HEK293 (cell line): ENCODE measurements around the gene CCDC57.

Experiments used
- CTCF ChIA-PET: fragments of 350-600 bp; formaldehyde crosslinking; extraction: SDS; loops from one replicate; lab custom pipeline; 2021; ENCODE audit warnings: antibody characterized with exemption; lab: Yijun Ruan, JAX
- POLR2A ChIA-PET: fragments of 300-600 bp; formaldehyde crosslinking; extraction: SDS; loops from one replicate; lab custom pipeline; 2020; ENCODE audit warnings: antibody characterized with exemption, inconsistent platforms; lab: Yijun Ruan, JAX
- H3K27ac ChIP-seq: fragments of 200-500 bp; sonication (Bioruptor generic); 2 replicates; pipeline ENCODE4 v1.5.1; 2014; ENCODE audit warnings: low read depth, low read length, control low read depth, inconsistent platforms; ENCODE audit errors: extremely low read depth
- H3K36me3 ChIP-seq, 2 experiments: fragments of 200-500 bp in 1 of 2; sonication (Bioruptor generic) in 1 of 2; 1 replicate in 1 of 2; 2 replicates in 1 of 2; pipeline ENCODE4 v1.5.1; 2014 to 2017; ENCODE audit warnings: inconsistent platforms in 2 of 2, low read length in 2 of 2; ENCODE audit not compliant: control insufficient read depth in 2 of 2, insufficient read depth in 1 of 2
- H3K4me1 ChIP-seq: fragments of 200-500 bp; sonication (Bioruptor generic); 2 replicates; pipeline ENCODE4 v1.5.1; 2014; ENCODE audit warnings: mild to moderate bottlenecking, low read length, inconsistent platforms; ENCODE audit not compliant: control insufficient read depth, insufficient read depth
- H3K4me3 ChIP-seq: 2 replicates; pipeline ENCODE4 v1.5.1; 2011; ENCODE audit warnings: low read depth, mild to moderate bottlenecking, control low read depth, low read length, moderate library complexity
- H3K9me3 ChIP-seq: fragments of 200-500 bp; sonication (Bioruptor generic); 2 replicates; pipeline ENCODE4 v1.5.1; 2014; ENCODE audit warnings: low read depth, low read length, inconsistent platforms; ENCODE audit not compliant: control insufficient read depth, insufficient read depth
- BCL11B ChIP-seq: fragments of 450-650 bp; formaldehyde crosslinking; IDR thresholded peaks from 2 replicates; pipeline ENCODE4 v1.5.1; 2016; ENCODE audit warnings: low read depth, missing biosample characterization, missing genetic modification characterization
- GLIS1 ChIP-seq: fragments of 450-650 bp; formaldehyde crosslinking; IDR thresholded peaks from 2 replicates; pipeline ENCODE4 v1.5.1; 2016; ENCODE audit warnings: missing biosample characterization, missing genetic modification characterization
- KLF10 ChIP-seq: fragments of 450-650 bp; IDR thresholded peaks from 2 replicates; pipeline ENCODE4 v1.5.1; 2018; ENCODE audit warnings: missing biosample characterization, mild to moderate bottlenecking, missing genetic modification characterization
- KLF17 ChIP-seq: fragments of 450-650 bp; formaldehyde crosslinking; IDR thresholded peaks from 2 replicates; pipeline ENCODE4 v1.5.1; 2016; ENCODE audit warnings: missing biosample characterization, missing genetic modification characterization
- KLF8 ChIP-seq: fragments of 450-650 bp; formaldehyde crosslinking; IDR thresholded peaks from 2 replicates; pipeline ENCODE4 v1.5.1; 2016; ENCODE audit warnings: missing biosample characterization, missing genetic modification characterization
- KLF9 ChIP-seq: fragments of 450-650 bp; formaldehyde crosslinking; IDR thresholded peaks from 2 replicates; pipeline ENCODE4 v1.5.1; 2016; ENCODE audit warnings: missing biosample characterization, missing genetic modification characterization, low read depth
- PATZ1 ChIP-seq: fragments of 450-650 bp; formaldehyde crosslinking; IDR thresholded peaks from 2 replicates; pipeline ENCODE4 v1.5.1; 2016; ENCODE audit warnings: missing biosample characterization, missing genetic modification characterization
- PBX3 ChIP-seq: sonication (generic); formaldehyde crosslinking; IDR thresholded peaks from 2 replicates; pipeline ENCODE4 v1.8.1; 2022; ENCODE audit warnings: mild to moderate bottlenecking, moderate library complexity, missing genetic modification reagents
- PRDM6 ChIP-seq: fragments of 450-650 bp; formaldehyde crosslinking; IDR thresholded peaks from 2 replicates; pipeline ENCODE4 v1.5.1; 2017; ENCODE audit warnings: missing biosample characterization, missing genetic modification characterization
- SCRT2 ChIP-seq: fragments of 450-650 bp; formaldehyde crosslinking; IDR thresholded peaks from 2 replicates; pipeline ENCODE4 v1.5.1; 2016; ENCODE audit warnings: missing biosample characterization, missing genetic modification characterization
- SP2 ChIP-seq: fragments of 450-650 bp; formaldehyde crosslinking; IDR thresholded peaks from 2 replicates; pipeline ENCODE4 v1.5.1; 2016; ENCODE audit warnings: missing biosample characterization, missing genetic modification characterization
- SP7 ChIP-seq: fragments of 450-650 bp; formaldehyde crosslinking; IDR thresholded peaks from 2 replicates; pipeline ENCODE4 v1.5.1; 2016; ENCODE audit warnings: missing biosample characterization, missing genetic modification characterization
- ZBTB10 ChIP-seq: fragments of 450-650 bp; formaldehyde crosslinking; IDR thresholded peaks from 2 replicates; pipeline ENCODE4 v1.5.1; 2016; ENCODE audit warnings: missing biosample characterization, missing genetic modification characterization
- ZBTB7A ChIP-seq: fragments of 450-650 bp; formaldehyde crosslinking; IDR thresholded peaks from 2 replicates; pipeline ENCODE4 v1.5.1; 2016; ENCODE audit warnings: low read depth, missing biosample characterization, missing genetic modification characterization
- ZFP69B ChIP-seq: fragments of 450-650 bp; formaldehyde crosslinking; IDR thresholded peaks from 2 replicates; pipeline ENCODE4 v1.5.1; 2016; ENCODE audit warnings: missing biosample characterization, missing genetic modification characterization
- ZNF16 ChIP-seq: fragments of 450-650 bp; formaldehyde crosslinking; IDR thresholded peaks from 2 replicates; pipeline ENCODE4 v1.5.1; 2016; ENCODE audit warnings: low read depth, missing biosample characterization, missing genetic modification characterization
- ZNF169 ChIP-seq: fragments of 450-650 bp; formaldehyde crosslinking; IDR thresholded peaks from 2 replicates; pipeline ENCODE4 v1.5.1; 2016; ENCODE audit warnings: missing biosample characterization, missing genetic modification characterization
- ZNF174 ChIP-seq: fragments of 450-650 bp; formaldehyde crosslinking; IDR thresholded peaks from 2 replicates; pipeline ENCODE4 v1.5.0; 2017; ENCODE audit warnings: missing biosample characterization, mild to moderate bottlenecking, missing genetic modification characterization
- ZNF175 ChIP-seq: fragments of 450-650 bp; formaldehyde crosslinking; IDR thresholded peaks from 2 replicates; pipeline ENCODE4 v1.5.1; 2016; ENCODE audit warnings: missing biosample characterization, missing genetic modification characterization
- ZNF335 ChIP-seq: fragments of 450-650 bp; formaldehyde crosslinking; conservative IDR thresholded peaks from 2 replicates; pipeline ENCODE4 v1.5.1; 2016; ENCODE audit warnings: missing biosample characterization, missing genetic modification characterization
- ZNF473 ChIP-seq: fragments of 450-650 bp; formaldehyde crosslinking; IDR thresholded peaks from 2 replicates; pipeline ENCODE4 v1.5.1; 2017; ENCODE audit warnings: missing biosample characterization, missing genetic modification characterization
- ZNF600 ChIP-seq: fragments of 450-650 bp; formaldehyde crosslinking; IDR thresholded peaks from 2 replicates; pipeline ENCODE4 v1.5.1; 2016; ENCODE audit warnings: missing biosample characterization, missing genetic modification characterization
- ZNF747 ChIP-seq: fragments of 450-650 bp; formaldehyde crosslinking; IDR thresholded peaks from 2 replicates; pipeline ENCODE4 v1.5.1; 2016; ENCODE audit warnings: missing biosample characterization, missing genetic modification characterization
- ZNF76 ChIP-seq: fragments of 450-650 bp; formaldehyde crosslinking; IDR thresholded peaks from 2 replicates; pipeline ENCODE4; 2016; ENCODE audit warnings: low read depth, missing biosample characterization, missing genetic modification characterization, borderline replicate concordance
- ZSCAN16 ChIP-seq: fragments of 450-650 bp; formaldehyde crosslinking; IDR thresholded peaks from 2 replicates; pipeline ENCODE4 v1.5.1; 2016; ENCODE audit warnings: missing biosample characterization, missing genetic modification characterization
- TF ChIP-seq, protein P1 (sequence below): fragments of 450-650 bp; formaldehyde crosslinking; optimal IDR thresholded peaks from 2 replicates; pipeline ENCODE3; 2016; ENCODE audit warnings: missing biosample characterization, mild to moderate bottlenecking, missing genetic modification characterization
- TF ChIP-seq, protein P2 (sequence below): fragments of 450-650 bp; formaldehyde crosslinking; IDR thresholded peaks from 2 replicates; pipeline ENCODE4 v1.5.1; 2016; ENCODE audit warnings: missing biosample characterization, missing genetic modification characterization

CCDC57 gene

GRCh38 chr17:82051776-82052637 lies 160.6 kb downstream of the CCDC57 start, which contains the start of the genes GPS1 and RFNG:
TSS of gene GPS1 (plus strand) at chr17:82051898. CDS start at chr17:82051932, 34 bp downstream.
TSS of gene RFNG (minus strand) at chr17:82051811. CDS start at chr17:82051766, 45 bp downstream.
- Histone ChIP-seq H3K27ac (peak within 1 kb of the TSS; percentile 73), H3K4me3 (peak within 1 kb of the TSS; percentile 83), H3K4me1 (peaks cover 7% of the 10 kb centered on the region), H3K36me3 (peaks cover 0 to 78% of the 10 kb centered on the region in 2 experiments; a peak in 2 of 3 replicates), H3K9me3 (no peaks in the 10 kb centered on the region)
- CTCF ChIA-PET, result interaction anchor here (0.5 to 0.7 kb wide), 3 partner anchors 14 to 145 kb away, joined by 3 read pairs; partner anchors contain the start of gene DCXR
- POLR2A ChIA-PET, result interaction anchor here (0.5 to 14.2 kb wide), 9 partner anchors 10 to 244 kb away, joined by 3 to 96 read pairs (median 4); partner anchors contain the start of genes DCXR, DUS1L, FASN and RAC3
- TF ChIP-seq ZBTB7A (tag by site-specific recombination) (no peak), SP2 (tag by site-specific recombination) (peak; percentile 48), PRDM6 (no peak), ZNF174 (tag by site-specific recombination) (no peak), ZNF335 (tag by site-specific recombination) (peak; percentile 44), ZNF169 (tag by site-specific recombination) (no peak), ZFP69B (peak; percentile 57; the same call in 1 of the 2 replicates), GLIS1 (tag by site-specific recombination) (peak; percentile 51), ZNF76 (tag by site-specific recombination) (0 out of 2 replicates have a peak, but pooled peaks have one; percentile 25), ZNF175 (no peak), SP7 (tag by site-specific recombination) (no peak), ZNF16 (no peak), KLF8 (tag by site-specific recombination) (peak; percentile 20; the same call in 1 of the 2 replicates), KLF10 (tag by site-specific recombination) (peak; percentile 40; the same call in 1 of the 2 replicates), KLF17 (tag by site-specific recombination) (no peak), PBX3 (CRISPR knock-in tag) (peak; percentile 55; the same call in 1 of the 2 replicates), ZNF747 (tag by site-specific recombination) (no peak), ZNF600 (tag by site-specific recombination) (peak; percentile 50; the same call in 1 of the 2 replicates), ZBTB10 (tag by site-specific recombination) (peak; percentile 39; the same call in 1 of the 2 replicates), ZSCAN16 (tag by site-specific recombination) (no peak), ZNF473 (tag by site-specific recombination) (no peak), BCL11B (tag by site-specific recombination) (no peak), KLF9 (tag by site-specific recombination) (no peak), SCRT2 (tag by site-specific recombination) (no peak), PATZ1 (tag by site-specific recombination) (peak; percentile 71; the same call in 1 of the 2 replicates)
- TF ChIP-seq, protein P1, sequence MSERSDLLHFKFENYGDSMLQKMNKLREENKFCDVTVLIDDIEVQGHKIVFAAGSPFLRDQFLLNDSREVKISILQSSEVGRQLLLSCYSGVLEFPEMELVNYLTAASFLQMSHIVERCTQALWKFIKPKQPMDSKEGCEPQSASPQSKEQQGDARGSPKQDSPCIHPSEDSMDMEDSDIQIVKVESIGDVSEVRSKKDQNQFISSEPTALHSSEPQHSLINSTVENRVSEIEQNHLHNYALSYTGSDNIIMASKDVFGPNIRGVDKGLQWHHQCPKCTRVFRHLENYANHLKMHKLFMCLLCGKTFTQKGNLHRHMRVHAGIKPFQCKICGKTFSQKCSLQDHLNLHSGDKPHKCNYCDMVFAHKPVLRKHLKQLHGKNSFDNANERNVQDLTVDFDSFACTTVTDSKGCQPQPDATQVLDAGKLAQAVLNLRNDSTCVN (tag by site-specific recombination), result peak; percentile 66
- TF ChIP-seq, protein P2, sequence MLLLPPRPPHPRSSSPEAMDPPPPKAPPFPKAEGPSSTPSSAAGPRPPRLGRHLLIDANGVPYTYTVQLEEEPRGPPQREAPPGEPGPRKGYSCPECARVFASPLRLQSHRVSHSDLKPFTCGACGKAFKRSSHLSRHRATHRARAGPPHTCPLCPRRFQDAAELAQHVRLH (tag by site-specific recombination), result no peak
